Fibroblast of pulmonary artery (primary cell): ENCODE results near the gene SV2C.
"Not testable (repeated sequence)": the region's sequence is repeated elsewhere in the genome, so short reads cannot be mapped to it uniquely, and the experiment has no call there.

Source experiments
- DNase-seq: peaks from one replicate; pipeline ENCODE4 v3.0.0-alpha.2; 2010; ENCODE audit warnings: low read depth
- H3K4me3 ChIP-seq: replicated peaks from 2 replicates; pipeline ENCODE4 v1.5.1; 2011; ENCODE audit warnings: low read depth, mild to moderate bottlenecking, control low read depth, low read length, moderate library complexity
- TF ChIP-seq, protein P1 (sequence below): IDR thresholded peaks from 2 replicates; pipeline ENCODE4 v1.5.1; 2011; ENCODE audit warnings: mild to moderate bottlenecking, control low read depth, low read length, inconsistent platforms; ENCODE audit errors: missing control alignments

SV2C gene

DNA sequence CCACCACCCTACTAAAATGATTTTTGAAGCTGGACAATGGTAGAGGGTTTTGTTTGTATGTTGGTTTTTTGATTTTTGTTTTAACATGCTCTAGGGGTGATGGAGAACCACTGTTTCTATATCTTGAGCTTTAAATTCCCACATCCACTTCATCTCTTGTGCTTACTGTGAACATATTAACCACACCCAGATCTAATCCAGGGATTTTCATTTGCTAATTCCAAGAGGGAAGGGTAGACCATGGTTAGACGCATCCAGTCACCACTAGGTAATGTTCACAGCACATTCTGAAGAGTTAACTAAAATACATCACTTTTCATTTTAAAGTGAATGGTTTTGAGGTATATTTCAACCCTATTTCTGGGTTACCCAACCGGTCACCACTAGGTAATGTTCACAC is 283.4 kb downstream of the SV2C start:
- no peak overlapping the region for H3K4me3 ChIP-seq
- TF ChIP-seq, protein P1, sequence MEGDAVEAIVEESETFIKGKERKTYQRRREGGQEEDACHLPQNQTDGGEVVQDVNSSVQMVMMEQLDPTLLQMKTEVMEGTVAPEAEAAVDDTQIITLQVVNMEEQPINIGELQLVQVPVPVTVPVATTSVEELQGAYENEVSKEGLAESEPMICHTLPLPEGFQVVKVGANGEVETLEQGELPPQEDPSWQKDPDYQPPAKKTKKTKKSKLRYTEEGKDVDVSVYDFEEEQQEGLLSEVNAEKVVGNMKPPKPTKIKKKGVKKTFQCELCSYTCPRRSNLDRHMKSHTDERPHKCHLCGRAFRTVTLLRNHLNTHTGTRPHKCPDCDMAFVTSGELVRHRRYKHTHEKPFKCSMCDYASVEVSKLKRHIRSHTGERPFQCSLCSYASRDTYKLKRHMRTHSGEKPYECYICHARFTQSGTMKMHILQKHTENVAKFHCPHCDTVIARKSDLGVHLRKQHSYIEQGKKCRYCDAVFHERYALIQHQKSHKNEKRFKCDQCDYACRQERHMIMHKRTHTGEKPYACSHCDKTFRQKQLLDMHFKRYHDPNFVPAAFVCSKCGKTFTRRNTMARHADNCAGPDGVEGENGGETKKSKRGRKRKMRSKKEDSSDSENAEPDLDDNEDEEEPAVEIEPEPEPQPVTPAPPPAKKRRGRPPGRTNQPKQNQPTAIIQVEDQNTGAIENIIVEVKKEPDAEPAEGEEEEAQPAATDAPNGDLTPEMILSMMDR = no peak
- no peak for DNase-seq

DNA sequence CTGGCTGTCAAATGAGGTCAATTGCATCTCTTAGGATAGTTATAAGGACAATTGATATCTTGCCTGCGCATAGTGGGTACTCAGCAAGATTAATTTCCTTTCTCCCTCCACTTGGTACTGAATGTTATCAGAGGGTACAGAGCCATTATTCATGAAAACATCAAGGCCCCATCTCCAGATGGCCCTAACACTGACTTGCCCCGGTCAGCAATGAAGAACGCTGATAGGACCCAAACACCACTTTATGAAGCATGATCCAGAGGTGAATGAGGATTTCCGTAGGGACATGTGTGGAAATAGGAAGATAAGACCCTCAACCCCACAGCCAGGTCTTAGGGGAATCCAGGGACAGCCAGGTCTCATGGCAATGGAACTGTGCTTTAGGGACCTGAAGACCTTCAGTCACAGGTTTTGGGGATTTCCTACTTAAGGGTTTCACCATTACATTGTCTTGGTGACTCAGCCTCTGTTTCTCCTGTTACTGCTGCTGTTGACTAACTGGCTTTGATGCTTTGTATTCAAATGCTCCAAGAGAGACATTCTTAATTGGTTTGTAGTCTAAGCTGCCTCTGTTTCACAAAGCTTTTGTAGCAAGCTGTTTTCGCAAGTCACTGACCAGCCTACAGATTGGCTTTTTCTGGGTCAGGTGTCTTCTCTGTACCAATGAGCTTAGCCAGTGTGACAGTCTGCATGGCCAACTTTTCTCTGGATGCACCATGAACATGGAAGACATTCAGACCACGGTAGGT is 284.6 kb downstream of the SV2C start:
- TF ChIP-seq, protein P1 = no peak
- no peak overlapping the region for H3K4me3 ChIP-seq
- no peak for DNase-seq

DNA sequence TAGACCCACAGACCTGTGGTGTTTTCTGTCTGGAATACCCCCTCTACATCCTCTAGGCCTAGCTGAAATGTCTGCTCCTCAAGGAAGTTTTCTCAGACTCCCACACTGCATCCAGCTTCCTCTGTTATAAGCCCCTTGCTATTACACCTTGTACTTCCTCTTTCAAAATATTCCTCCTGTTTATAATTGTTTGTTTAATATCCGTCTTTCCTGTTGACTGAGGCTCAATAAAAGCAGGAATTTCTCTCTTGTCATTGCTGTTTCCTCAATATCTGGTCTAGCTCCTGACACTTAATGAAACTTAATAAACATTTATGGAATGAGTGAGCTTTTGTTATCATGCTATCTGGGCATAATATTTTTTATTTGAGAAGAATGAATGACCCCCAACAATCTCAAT is 285.8 kb downstream of the SV2C start:
- H3K4me3 ChIP-seq = no peak overlapping the region
- TF ChIP-seq, protein P1 = no peak
- DNase-seq = no peak

DNA sequence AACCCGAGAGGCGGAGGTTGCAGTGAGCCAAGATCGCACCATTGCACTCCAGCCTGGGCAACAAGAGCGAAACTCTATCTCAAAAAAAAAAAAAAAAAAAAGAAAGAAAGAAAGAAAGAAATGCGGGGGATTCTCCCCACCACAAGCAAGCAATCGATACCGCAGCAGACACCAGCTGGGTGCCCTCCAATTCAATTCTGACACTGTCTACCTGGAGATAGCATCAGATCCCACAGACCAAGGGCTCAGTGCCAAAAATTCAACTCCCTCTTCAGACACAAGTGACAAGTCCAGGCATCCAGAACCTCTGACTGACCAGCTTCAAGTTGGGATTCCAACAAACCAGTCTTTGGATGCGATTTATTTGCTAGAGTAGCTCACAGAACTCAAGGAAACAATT is 286.5 kb downstream of the SV2C start:
- H3K4me3 ChIP-seq, DNase-seq: not testable (repeated sequence)

DNA sequence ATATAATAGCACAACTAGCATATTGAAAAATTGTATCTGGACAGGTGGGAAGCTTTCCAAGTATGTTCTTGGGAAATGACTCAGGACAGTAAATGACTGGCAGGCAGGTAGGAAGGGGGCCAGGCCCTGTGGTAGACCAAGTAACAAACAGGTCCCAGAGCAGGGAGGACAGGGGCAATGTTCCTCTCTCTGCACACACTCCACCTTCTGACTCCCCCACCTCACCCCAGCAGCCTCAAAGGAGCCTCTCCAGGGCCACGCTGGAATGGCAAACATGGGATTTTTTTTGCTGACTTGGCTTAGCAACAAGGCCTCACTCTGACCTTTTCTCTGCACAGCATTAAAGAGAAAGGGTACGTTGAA is 288.8 kb downstream of the SV2C start:
- TF ChIP-seq, protein P1 = no peak
- H3K4me3 ChIP-seq = no peak overlapping the region
- DNase-seq = no peak

DNA sequence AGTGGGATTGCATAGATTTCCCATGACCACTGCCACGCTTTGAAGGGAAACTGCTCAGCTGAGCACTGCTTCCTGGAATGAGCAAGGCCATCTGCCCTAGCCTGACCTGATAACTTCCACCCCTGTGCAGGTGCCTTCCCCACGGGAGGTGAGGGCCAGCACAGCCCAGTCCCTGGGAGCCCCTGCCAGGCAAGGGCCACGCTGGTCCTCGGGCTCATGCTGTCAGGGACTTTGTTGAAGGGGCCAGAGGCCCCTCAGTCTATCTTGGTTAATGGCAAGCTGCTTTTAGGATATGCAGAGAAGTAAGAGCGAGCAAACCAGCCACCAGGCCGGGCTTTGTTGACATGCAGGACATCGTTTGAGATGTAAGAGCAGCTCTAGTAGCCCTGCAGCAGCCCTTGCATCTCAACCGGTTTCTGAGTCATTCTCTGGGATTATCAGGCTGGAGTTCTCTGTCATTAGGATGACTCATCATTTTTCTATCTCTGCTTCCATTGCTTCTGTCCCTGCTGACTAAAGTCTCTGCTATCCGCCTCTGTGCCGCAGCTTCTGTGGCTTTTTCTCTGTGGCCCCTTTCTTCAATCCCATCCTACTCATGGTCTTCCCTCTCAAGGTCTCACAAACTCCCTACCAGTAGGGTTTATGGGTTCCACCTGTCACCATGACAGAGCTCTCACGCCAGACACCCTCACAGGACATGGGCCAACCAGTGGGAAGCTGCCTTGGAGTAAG is 289.3 kb downstream of the SV2C start:
- H3K4me3 ChIP-seq = no peak overlapping the region
- TF ChIP-seq, protein P1 = no peak
- DNase-seq = peak; percentile 78

DNA sequence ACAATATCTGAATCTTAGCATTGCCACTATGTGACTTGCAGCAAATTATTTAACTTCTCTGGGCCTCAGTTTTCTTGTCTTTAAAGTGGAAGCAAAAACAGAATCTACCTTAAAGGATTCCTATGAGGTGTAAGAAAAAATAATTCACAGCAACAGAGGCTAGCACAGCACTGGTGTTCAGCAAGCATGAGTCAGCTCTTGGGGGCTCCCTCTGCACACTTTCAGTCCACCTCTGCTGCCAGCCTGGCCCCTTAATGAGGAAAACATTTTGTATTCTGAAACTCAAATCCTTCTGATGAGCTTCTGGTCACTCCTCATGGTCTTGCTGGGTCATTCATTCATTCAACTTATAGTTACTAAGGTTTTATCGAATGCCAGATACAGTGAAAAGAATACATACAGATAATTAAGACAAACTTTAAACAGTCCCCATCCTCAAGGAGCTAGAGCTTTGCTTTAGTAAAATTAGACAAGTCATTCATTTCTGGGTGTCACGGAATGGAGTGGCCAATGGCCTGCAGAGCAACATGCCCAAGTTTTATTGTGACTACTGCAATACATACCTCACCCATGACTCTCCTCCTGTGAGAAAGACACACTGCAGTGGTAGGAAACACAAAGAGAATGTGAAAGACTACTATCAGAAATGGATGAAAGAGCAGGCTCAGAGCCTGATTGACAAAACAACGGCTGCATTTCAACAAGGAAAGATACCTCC is 293.1 kb downstream of the SV2C start:
- no peak overlapping the region for H3K4me3 ChIP-seq
- DNase-seq = no peak
- TF ChIP-seq, protein P1 = no peak
